Activated CD8-positive, alpha-beta T cell treated with anti-CD3 and anti-CD28 coated beads for 36 hours (primary cell): ENCODE results near the gene SFSWAP. TPM values are rescaled to one million over a fixed set of nuclear protein-coding genes. Genes with fewer than 3 reads are reported as not detected.

Source experiments
- ATAC-seq: fragments of 200-7000 bp; cut with Tn5 transposase; one replicate; pipeline ENCODE4 v1.10.0; 2021; ENCODE audit warnings: mild to moderate bottlenecking, moderate library complexity
- CTCF ChIA-PET: fragments of 350-600 bp; sonication (Branson Sonifier 250); formaldehyde crosslinking; loops from one replicate; lab custom pipeline; 2021; ENCODE audit warnings: antibody characterized with exemption; lab: Charles Lee
- POLR2A ChIA-PET: fragments of 350-600 bp; sonication (Branson Sonifier 250); formaldehyde crosslinking; loops from one replicate; lab custom pipeline; 2021; ENCODE audit warnings: antibody characterized with exemption; lab: Charles Lee
- DNase-seq: peaks from one replicate; pipeline ENCODE4 v3.0.0-alpha.2; 2020
- H3K27ac Mint-ChIP-seq: one replicate; pipeline ENCODE4 v1.8.0; 2021; ENCODE audit warnings: mild to moderate bottlenecking, mixed read lengths
- H3K27me3 Mint-ChIP-seq: one replicate; pipeline ENCODE4 v1.8.0; 2021; ENCODE audit warnings: mixed read lengths
- H3K36me3 Mint-ChIP-seq: one replicate; pipeline ENCODE4 v1.8.0; 2021; ENCODE audit warnings: low read depth, mixed read lengths
- H3K4me1 Mint-ChIP-seq: one replicate; pipeline ENCODE4 v1.8.0; 2021; ENCODE audit warnings: low read depth, mixed read lengths
- H3K4me3 Mint-ChIP-seq: one replicate; pipeline ENCODE4 v1.8.0; 2021; ENCODE audit warnings: mild to moderate bottlenecking, moderate library complexity, mixed read lengths
- H3K9me3 Mint-ChIP-seq: one replicate; pipeline ENCODE4 v1.8.0; 2021; ENCODE audit warnings: mixed read lengths
- intact Hi-C: fragments of 100-400 bp; cut with micrococcal nuclease; formaldehyde crosslinking; loops from one replicate; pipeline ENCODE4 v1.10.0; 2022
- total RNA-seq, 2 experiments: library from RNA; stranded (reverse); gene quantifications; one replicate each; pipeline ENCODE4 v1.2.3, GENCODE V29; 2021
- TF ChIP-seq, protein P1 (sequence below): fragments of 200-600 bp; IDR thresholded peaks from one replicate; pipeline ENCODE4 v1.8.0; 2022; ENCODE audit warnings: antibody characterized with exemption, mild to moderate bottlenecking

SFSWAP gene
- total RNA-seq, 2 experiments from 2014 or later = 47.6 to 49.3 TPM

DNA sequence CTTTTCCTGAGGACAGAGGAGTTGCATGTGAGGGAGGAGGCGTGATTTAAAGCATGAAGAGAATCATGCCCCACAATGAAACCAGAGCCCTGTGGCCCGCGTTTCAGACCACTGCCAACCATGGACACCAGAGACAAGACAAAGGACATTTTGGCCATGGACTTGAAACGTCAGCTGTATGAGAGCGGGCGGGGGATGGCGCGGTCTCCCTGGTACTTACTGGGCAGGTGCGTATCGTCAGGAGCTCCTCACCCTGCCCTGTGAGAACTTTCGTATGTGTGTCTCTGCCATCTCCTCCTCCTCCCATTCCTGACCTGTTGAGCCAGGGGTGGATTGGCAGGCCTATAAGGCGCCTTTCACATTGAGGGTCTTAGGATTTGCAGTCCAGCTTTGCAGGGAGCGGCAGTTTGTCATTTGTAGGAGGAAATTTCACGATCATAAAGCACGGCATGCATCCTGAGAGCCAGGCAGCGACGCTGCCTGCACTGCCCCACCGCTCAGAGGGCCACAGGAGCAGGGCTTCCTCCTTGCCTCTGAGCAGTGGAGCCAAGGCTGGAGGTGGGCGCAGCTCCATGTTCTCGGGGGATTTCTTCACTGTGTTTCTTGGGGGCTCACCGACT lies 22.2 kb downstream of the SFSWAP start:
- intact Hi-C loops = no loop called here
- ChIA-PET CTCF (no interaction called here), POLR2A (interaction anchor here (0.5 kb wide), 1 partner anchor 734 kb away, joined by 3 read pairs; no protein-coding TSS in a partner anchor)
- TF ChIP-seq, protein P1, sequence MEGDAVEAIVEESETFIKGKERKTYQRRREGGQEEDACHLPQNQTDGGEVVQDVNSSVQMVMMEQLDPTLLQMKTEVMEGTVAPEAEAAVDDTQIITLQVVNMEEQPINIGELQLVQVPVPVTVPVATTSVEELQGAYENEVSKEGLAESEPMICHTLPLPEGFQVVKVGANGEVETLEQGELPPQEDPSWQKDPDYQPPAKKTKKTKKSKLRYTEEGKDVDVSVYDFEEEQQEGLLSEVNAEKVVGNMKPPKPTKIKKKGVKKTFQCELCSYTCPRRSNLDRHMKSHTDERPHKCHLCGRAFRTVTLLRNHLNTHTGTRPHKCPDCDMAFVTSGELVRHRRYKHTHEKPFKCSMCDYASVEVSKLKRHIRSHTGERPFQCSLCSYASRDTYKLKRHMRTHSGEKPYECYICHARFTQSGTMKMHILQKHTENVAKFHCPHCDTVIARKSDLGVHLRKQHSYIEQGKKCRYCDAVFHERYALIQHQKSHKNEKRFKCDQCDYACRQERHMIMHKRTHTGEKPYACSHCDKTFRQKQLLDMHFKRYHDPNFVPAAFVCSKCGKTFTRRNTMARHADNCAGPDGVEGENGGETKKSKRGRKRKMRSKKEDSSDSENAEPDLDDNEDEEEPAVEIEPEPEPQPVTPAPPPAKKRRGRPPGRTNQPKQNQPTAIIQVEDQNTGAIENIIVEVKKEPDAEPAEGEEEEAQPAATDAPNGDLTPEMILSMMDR = no peak
- no peaks in the 10 kb centered on the region for H3K9me3 Mint-ChIP-seq
- H3K27ac Mint-ChIP-seq = no peak overlapping the region
- no peaks in the 10 kb centered on the region for H3K4me1 Mint-ChIP-seq
- no peaks in the 10 kb centered on the region for H3K27me3 Mint-ChIP-seq
- DNase-seq = no peak
- ATAC-seq = no peak
- H3K4me3 Mint-ChIP-seq = no peak overlapping the region
- peaks cover 42% of the 10 kb centered on the region for H3K36me3 Mint-ChIP-seq

- Mint-ChIP-seq H3K4me3 (no peak overlapping the region), H3K9me3 (no peaks in the 10 kb centered on the region), H3K4me1 (no peaks in the 10 kb centered on the region), H3K27ac (no peak overlapping the region), H3K36me3 (peaks cover 36% of the 10 kb centered on the region), H3K27me3 (no peaks in the 10 kb centered on the region)
- ATAC-seq (no peak), DNase-seq (no peak)
- intact Hi-C loops = no loop called here
- POLR2A ChIA-PET = no interaction called here
- CTCF ChIA-PET = no interaction called here
- TF ChIP-seq, protein P1 = no peak
Observed at GRCh38 chr12:131733874-131734273, 23.0 kb downstream of the SFSWAP start.

DNA sequence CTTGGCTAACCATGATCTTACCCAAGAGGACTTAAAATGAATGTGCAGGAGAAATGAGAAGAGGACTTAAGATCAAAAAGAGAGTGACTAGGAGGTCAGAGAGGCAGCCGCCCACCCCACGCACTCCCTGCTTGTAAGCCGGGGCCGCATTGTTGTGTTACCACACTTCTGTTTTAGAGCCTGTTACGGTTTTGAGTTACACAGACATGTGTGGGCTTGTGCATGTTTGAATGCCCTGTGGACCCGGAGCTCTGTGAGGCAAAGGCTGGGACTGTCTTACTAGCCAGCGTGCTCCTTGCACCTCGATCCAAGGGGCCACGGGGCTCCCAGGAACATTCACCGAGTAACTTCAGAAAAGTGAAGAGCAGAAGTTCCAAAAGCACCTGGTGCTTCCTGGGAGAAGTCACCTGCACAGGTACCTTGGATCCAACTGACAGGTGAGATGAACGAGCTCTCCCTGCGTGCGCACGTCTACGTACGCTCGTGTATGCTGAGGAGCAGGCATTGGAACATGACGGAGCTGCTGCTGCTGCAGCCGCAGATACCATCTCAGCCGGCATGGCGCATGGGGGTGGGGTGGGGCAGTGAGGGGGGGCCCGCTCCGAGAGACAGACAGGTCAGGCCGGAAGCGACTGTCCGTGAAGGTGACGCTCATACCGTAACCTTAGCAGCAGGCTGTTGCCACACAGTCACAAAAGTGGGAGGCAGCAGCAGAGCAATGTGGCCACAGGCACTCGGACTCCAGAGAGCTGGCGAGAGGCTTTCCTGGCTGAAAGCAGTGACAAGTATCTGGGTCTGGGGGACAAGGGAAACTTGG lies 23.7 kb downstream of the SFSWAP start:
- Mint-ChIP-seq H3K4me3 (no peak overlapping the region), H3K27ac (no peak overlapping the region), H3K36me3 (peaks cover 33% of the 10 kb centered on the region), H3K9me3 (no peaks in the 10 kb centered on the region), H3K27me3 (no peaks in the 10 kb centered on the region), H3K4me1 (no peaks in the 10 kb centered on the region)
- TF ChIP-seq, protein P1 = no peak
- DNase-seq (no peak), ATAC-seq (no peak)
- ChIA-PET CTCF (no interaction called here), POLR2A (no interaction called here)
- intact Hi-C loops = no loop called here

- Mint-ChIP-seq H3K9me3 (no peaks in the 10 kb centered on the region), H3K4me1 (no peaks in the 10 kb centered on the region), H3K27me3 (no peaks in the 10 kb centered on the region), H3K4me3 (no peak overlapping the region), H3K27ac (no peak overlapping the region), H3K36me3 (peaks cover 31% of the 10 kb centered on the region)
- intact Hi-C loops = no loop called here
- TF ChIP-seq, protein P1 = no peak
- ChIA-PET POLR2A (no interaction called here), CTCF (no interaction called here)
- ATAC-seq = no peak
- no peak for DNase-seq
Observed at GRCh38 chr12:131735153-131735456, 24.2 kb downstream of the SFSWAP start.
